ENCODE measurements around the gene ING4. TPM values are rescaled to one million over a fixed set of nuclear protein-coding genes. Genes with fewer than 3 reads are reported as not detected.

Gene ING4
- total and polyA plus RNA-seq, 2 of the 4 experiments (the other 2 are of a cell fraction), result 22.0 to 47.5 TPM

DNA sequence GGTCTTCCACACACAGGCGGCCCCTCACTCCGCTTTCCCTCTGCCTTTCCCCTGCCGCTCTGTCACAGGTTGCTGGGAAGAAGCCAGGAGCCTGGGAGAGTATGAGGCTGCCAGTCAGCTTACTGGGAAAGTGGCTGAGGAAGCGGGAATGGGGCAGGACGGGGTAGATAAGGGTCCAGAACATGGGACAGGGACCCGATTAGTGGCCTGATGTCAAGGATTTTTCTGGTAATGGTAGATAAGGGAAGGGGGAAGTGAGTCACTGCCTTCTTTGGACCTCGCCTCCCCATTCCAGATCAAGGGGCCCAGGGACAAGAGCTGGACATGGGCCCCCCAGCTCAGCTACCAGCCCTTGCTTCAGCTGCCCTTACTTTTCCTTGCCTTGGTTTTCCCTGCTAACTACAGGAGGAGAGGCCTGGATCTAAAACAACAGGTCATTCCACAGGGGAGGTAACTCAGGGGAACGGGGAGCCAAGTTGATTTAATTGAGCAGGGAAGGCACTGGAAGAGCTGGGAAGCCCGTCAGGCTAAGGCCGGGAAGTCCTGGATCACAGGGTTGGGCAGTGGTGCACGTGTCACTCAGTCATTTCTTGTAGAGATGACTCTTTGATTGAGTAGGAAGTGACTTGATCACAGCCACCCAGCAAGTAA is 23.6 kb downstream of the ING4 start:
- H2AFZ ChIP-seq (replicated peaks; ENCODE audit: low read length, poor library complexity), result peak overlapping the region; percentile 21
- dilution Hi-C loops (cut with HindIII; ENCODE audit: low sequenced_read_pairs, unreplicated experiment), result no loop called here
- no peak overlapping the region for H2BK120ac ChIP-seq (ENCODE audit: low read depth, low read length)
- H3K27ac ChIP-seq (ENCODE audit: insufficient read depth, low read length), result no peak overlapping the region
- H3K4me2 ChIP-seq (ENCODE audit: low read depth, low read length), result no peak overlapping the region
- H3K9me1 ChIP-seq (ENCODE audit: insufficient read depth, low read length), result no peaks in the 10 kb centered on the region
- H4K91ac ChIP-seq (ENCODE audit: insufficient read depth, low read depth, low read length), result no peak overlapping the region
- no peaks in the 10 kb centered on the region for H3K79me1 ChIP-seq (ENCODE audit: low read depth in 1 of 2, low read length in 2 of 2)
- in situ Hi-C loops (cut with MboI; ENCODE audit: low sequenced_read_pairs), result no loop called here
- H2BK20ac ChIP-seq (ENCODE audit: low read depth, low read length), result no peak overlapping the region
- no peak overlapping the region for H3K9ac ChIP-seq (ENCODE audit: low read depth, low read length)
- H3K27me3 ChIP-seq (ENCODE audit: control insufficient read depth, insufficient read depth, low read length), result peaks cover 25% of the 10 kb centered on the region
- H3K36me3 ChIP-seq (ENCODE audit: control insufficient read depth, insufficient read depth, low read length), result no peaks in the 10 kb centered on the region
- H2AK9ac ChIP-seq (replicated peaks; ENCODE audit: low read depth, low read length, poor library complexity), result no peak overlapping the region
- no peak for TF ChIP-seq MAZ (IDR thresholded peaks at IDR 0.05; ENCODE audit: borderline replicate concordance, low read depth, low read length)
- TF ChIP-seq NFE2L2 (IDR thresholded peaks at IDR 0.05; ENCODE audit: low read depth, low read length), result no peak
- TF ChIP-seq MXI1 (IDR thresholded peaks at IDR 0.05; ENCODE audit: borderline replicate concordance, low read depth, low read length), result no peak
- TF ChIP-seq, protein P1, sequence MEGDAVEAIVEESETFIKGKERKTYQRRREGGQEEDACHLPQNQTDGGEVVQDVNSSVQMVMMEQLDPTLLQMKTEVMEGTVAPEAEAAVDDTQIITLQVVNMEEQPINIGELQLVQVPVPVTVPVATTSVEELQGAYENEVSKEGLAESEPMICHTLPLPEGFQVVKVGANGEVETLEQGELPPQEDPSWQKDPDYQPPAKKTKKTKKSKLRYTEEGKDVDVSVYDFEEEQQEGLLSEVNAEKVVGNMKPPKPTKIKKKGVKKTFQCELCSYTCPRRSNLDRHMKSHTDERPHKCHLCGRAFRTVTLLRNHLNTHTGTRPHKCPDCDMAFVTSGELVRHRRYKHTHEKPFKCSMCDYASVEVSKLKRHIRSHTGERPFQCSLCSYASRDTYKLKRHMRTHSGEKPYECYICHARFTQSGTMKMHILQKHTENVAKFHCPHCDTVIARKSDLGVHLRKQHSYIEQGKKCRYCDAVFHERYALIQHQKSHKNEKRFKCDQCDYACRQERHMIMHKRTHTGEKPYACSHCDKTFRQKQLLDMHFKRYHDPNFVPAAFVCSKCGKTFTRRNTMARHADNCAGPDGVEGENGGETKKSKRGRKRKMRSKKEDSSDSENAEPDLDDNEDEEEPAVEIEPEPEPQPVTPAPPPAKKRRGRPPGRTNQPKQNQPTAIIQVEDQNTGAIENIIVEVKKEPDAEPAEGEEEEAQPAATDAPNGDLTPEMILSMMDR (conservative IDR thresholded peaks at IDR 0.05; ENCODE audit: low read depth, low read length), result no peak
- no peak for TF ChIP-seq USF2 (IDR thresholded peaks at IDR 0.05; ENCODE audit: low read depth, low read length)
- no peak for TF ChIP-seq MAFK (IDR thresholded peaks at IDR 0.05; ENCODE audit: low read depth, low read length)
- no peak for TF ChIP-seq CHD1 (IDR thresholded peaks at IDR 0.05; ENCODE audit: low read depth, low read length)
- TF ChIP-seq RCOR1 (IDR thresholded peaks at IDR 0.05; ENCODE audit: insufficient replicate concordance, low read length), result no peak
- TF ChIP-seq ELK1 (IDR thresholded peaks at IDR 0.05; ENCODE audit: borderline replicate concordance, low read depth, low read length), result no peak
- TF ChIP-seq SMC3 (IDR thresholded peaks at IDR 0.05; ENCODE audit: low read depth, low read length), result no peak
- TF ChIP-seq BHLHE40 (IDR thresholded peaks at IDR 0.05; ENCODE audit: low read depth, low read length), result no peak
- no peak for TF ChIP-seq POLR2A (IDR thresholded peaks at IDR 0.05; ENCODE audit: low read depth, low read length)
- no peak for TF ChIP-seq FOS (IDR thresholded peaks at IDR 0.05; ENCODE audit: low read depth, low read length)
- no peak for TF ChIP-seq RAD21 (IDR thresholded peaks at IDR 0.05; ENCODE audit: low read length)
- no peak for TF ChIP-seq CEBPB (IDR thresholded peaks at IDR 0.05; ENCODE audit: low read depth, low read length)
- no peak for TF ChIP-seq RFX5 (IDR thresholded peaks at IDR 0.05; ENCODE audit: low read depth, low read length)
- H4K20me1 ChIP-seq (ENCODE audit: insufficient read depth, low read length), result no peaks in the 10 kb centered on the region
- CTCF ChIA-PET, result no interaction called here
- H3K4me1 ChIP-seq (ENCODE audit: control insufficient read depth, insufficient read depth, low read length), result no peaks in the 10 kb centered on the region
- H4K5ac ChIP-seq (ENCODE audit: low read depth, low read length), result no peak overlapping the region
- H3K4ac ChIP-seq (ENCODE audit: low read depth, low read length), result no peak overlapping the region
- no peak overlapping the region for H2BK15ac ChIP-seq (ENCODE audit: low read depth, low read length)
- H2BK5ac ChIP-seq (ENCODE audit: low read depth, low read length, poor library complexity, severe bottlenecking), result no peak overlapping the region
- POLR2A ChIA-PET (ENCODE audit: unreplicated experiment), result no interaction called here
- H3K14ac ChIP-seq (replicated peaks; ENCODE audit: low read depth, low read length), result no peak overlapping the region
- no TSS peak for BruUV-seq (replicated peaks)
- ATAC-seq (ENCODE audit: low read depth) (no peak), DNase-seq (no peak)
- 60% methylated on average over 2 of the region's 11 CpGs; no CpG with 5 or more reads in 1 of the 2 experiments for WGBS, 2 experiments (ENCODE audit: extremely low coverage in 2 of 2, insufficient read length in 1 of 2)
- no peak overlapping the region for H3K56ac ChIP-seq (ENCODE audit: extremely low read depth, insufficient read depth, low read length)
- no peak overlapping the region for H4K8ac ChIP-seq (ENCODE audit: low read depth in 2 of 2, low read length in 2 of 2)
- intact Hi-C loops (cut with micrococcal nuclease), result no loop called here
- H3K23ac ChIP-seq (ENCODE audit: low read depth, low read length), result no peak overlapping the region
- no peak overlapping the region for H2AK5ac ChIP-seq (ENCODE audit: low read depth, low read length)
- no peak overlapping the region for H3K4me3 ChIP-seq (ENCODE audit: insufficient read depth, low read depth, low read length)
- H3K18ac ChIP-seq (ENCODE audit: low read depth, low read length), result no peak overlapping the region
- peaks cover 13% of the 10 kb centered on the region for H3K9me3 ChIP-seq (ENCODE audit: control insufficient read depth, insufficient read depth, low read length)
